HepG2 (cell line): ENCODE data around the gene ZNF846. TPM values are rescaled to one million over a fixed set of nuclear protein-coding genes. Genes with fewer than 3 reads are reported as not detected.

ENCODE experiments used
- ATAC-seq: fragments of 200-7000 bp; cut with Tn5 transposase; 3 replicates; pipeline ENCODE4 v1.9.1; 2020; ENCODE audit warnings: mild to moderate bottlenecking, moderate library complexity
- BruUV-seq: library from RNA; stranded (reverse); fragments of 400-500 nt; replicated peaks from 2 replicates; lab custom pipeline; 2021; lab: Mats Ljungman, UMichigan
- CTCF ChIA-PET: fragments of 300-600 bp; formaldehyde crosslinking; extraction: SDS; loops from one replicate; lab custom pipeline; 2021; ENCODE audit warnings: low total read pairs, inconsistent platforms, low intra/inter-chr PET ratio; lab: Yijun Ruan, JAX
- POLR2A ChIA-PET: fragments of 350-600 bp; sonication (Branson Sonifier 250); formaldehyde crosslinking; loops from one replicate; lab custom pipeline; 2020; ENCODE audit warnings: antibody characterized with exemption, inconsistent platforms; lab: Yijun Ruan, JAX
- DNase-seq: peaks from one replicate; pipeline ENCODE4 v3.0.0-alpha.2; 2015; ENCODE audit warnings: low spot score
- FAIRE-seq: peaks from 3 replicates; lab custom pipeline; 2011; peaks lifted over from hg19 to GRCh38; lab: Jason Lieb, UNC
- H2AFZ ChIP-seq: one replicate; pipeline ENCODE4 v1.6.1; 2011; ENCODE audit warnings: low read length, inconsistent platforms
- H3K27ac ChIP-seq: fragments of 300-600 bp; 3 replicates; pipeline ENCODE4 v1.8.0; 2011; ENCODE audit warnings: mixed run types, mild to moderate bottlenecking, mixed read lengths, low read length, inconsistent platforms; ENCODE audit not compliant: insufficient read depth; ENCODE audit errors: extremely low read length
- H3K27me3 ChIP-seq, 2 experiments: fragments of 200-600 bp in 1 of 2; 2 replicates in 1 of 2; 3 replicates in 1 of 2; pipeline versions ENCODE4 v1.6.0 to v1.8.0; 2011; ENCODE audit warnings: low read length in 2 of 2, mild to moderate bottlenecking in 2 of 2, moderate library complexity in 2 of 2, inconsistent platforms in 1 of 2; ENCODE audit not compliant: insufficient read depth in 2 of 2, control insufficient read depth in 1 of 2
- H3K36me3 ChIP-seq, 2 experiments: fragments of 200-600 bp in 1 of 2; replicated peaks in 1 of 2; 2 replicates in 1 of 2; 3 replicates in 1 of 2; pipeline versions ENCODE4 v1.5.1 to v1.8.0; 2011; ENCODE audit warnings: low read length in 2 of 2, inconsistent platforms in 1 of 2; ENCODE audit not compliant: insufficient read depth in 2 of 2, control insufficient read depth in 1 of 2
- H3K4me1 ChIP-seq: 2 replicates; pipeline ENCODE4 v1.5.1; 2012; ENCODE audit warnings: low read length, inconsistent platforms; ENCODE audit not compliant: insufficient read depth
- H3K4me2 ChIP-seq: 2 replicates; pipeline ENCODE4 v1.6.0; 2011; ENCODE audit warnings: low read depth, low read length, inconsistent platforms
- H3K4me3 ChIP-seq, 3 experiments: fragments of 200-600 bp in 1 of 3; sonication (generic), shearing (Covaris generic) in 1 of 3; replicated peaks in 1 of 3; 2 replicates each; pipeline ENCODE4 v1.5.1; 2011 to 2016; ENCODE audit warnings: low read length in 3 of 3, inconsistent platforms in 2 of 3, low read depth in 2 of 3, mild to moderate bottlenecking in 2 of 3, control low read depth in 1 of 3, mixed read lengths in 1 of 3; ENCODE audit not compliant: insufficient read depth in 1 of 3
- H3K79me2 ChIP-seq: one replicate; pipeline ENCODE4 v1.6.1; 2011; ENCODE audit warnings: low read length, inconsistent platforms; ENCODE audit not compliant: insufficient read depth
- H3K9ac ChIP-seq: 2 replicates; pipeline ENCODE4 v1.6.0; 2011; ENCODE audit warnings: mild to moderate bottlenecking, low read depth, low read length, inconsistent platforms; ENCODE audit not compliant: insufficient read depth
- H3K9me3 ChIP-seq: 2 replicates; pipeline ENCODE4 v1.5.1; 2012; ENCODE audit warnings: mild to moderate bottlenecking, low read length
- H4K20me1 ChIP-seq: 2 replicates; pipeline ENCODE4 v1.6.0; 2011; ENCODE audit warnings: inconsistent platforms, mild to moderate bottlenecking, low read length, moderate library complexity; ENCODE audit not compliant: insufficient read depth
- ELF4 ChIP-seq: sonication (generic); formaldehyde crosslinking; IDR thresholded peaks from 2 replicates; pipeline ENCODE4 v1.5.0; 2020; ENCODE audit warnings: missing genetic modification reagents, mild to moderate bottlenecking, moderate library complexity, borderline replicate concordance
- FUBP1 ChIP-seq: sonication (generic); formaldehyde crosslinking; IDR thresholded peaks from 2 replicates; pipeline ENCODE4 v1.5.1; 2020; ENCODE audit warnings: missing genetic modification reagents, mild to moderate bottlenecking, borderline replicate concordance
- IKZF1 ChIP-seq: fragments of 450-650 bp; IDR thresholded peaks from 2 replicates; pipeline ENCODE4 v1.7.1; 2016
- IRX3 ChIP-seq: sonication (generic); formaldehyde crosslinking; IDR thresholded peaks from 2 replicates; pipeline ENCODE4 v1.8.1; 2023; ENCODE audit warnings: mild to moderate bottlenecking, low read depth, missing genetic modification reagents, borderline replicate concordance
- KLF6 ChIP-seq: IDR thresholded peaks from 2 replicates; pipeline ENCODE4 v1.8.0; 2016; ENCODE audit warnings: missing biosample characterization, missing genetic modification reagents
- NR0B2 ChIP-seq: sonication (generic); formaldehyde crosslinking; IDR thresholded peaks from 2 replicates; pipeline ENCODE4 v1.4.0; 2020; ENCODE audit warnings: mild to moderate bottlenecking, missing genetic modification reagents
- THAP7 ChIP-seq: sonication (generic); formaldehyde crosslinking; IDR thresholded peaks from 2 replicates; pipeline ENCODE4 v1.8.1; 2023; ENCODE audit warnings: mild to moderate bottlenecking, missing genetic modification reagents
- THYN1 ChIP-seq: sonication (generic); formaldehyde crosslinking; IDR thresholded peaks from 2 replicates; pipeline ENCODE4 v1.8.1; 2023; ENCODE audit warnings: low read depth, mild to moderate bottlenecking, moderate library complexity, missing genetic modification reagents, borderline replicate concordance
- ZBTB7B ChIP-seq: sonication (generic); formaldehyde crosslinking; IDR thresholded peaks from 2 replicates; pipeline ENCODE4 v1.4.0; 2020; ENCODE audit warnings: missing genetic modification reagents
- ZEB1 ChIP-seq: IDR thresholded peaks from 2 replicates; pipeline ENCODE4 v1.6.1; 2012; ENCODE audit warnings: mild to moderate bottlenecking, low read depth, inconsistent platforms; ENCODE audit not compliant: insufficient replicate concordance
- ZHX1 ChIP-seq: sonication (generic); formaldehyde crosslinking; IDR thresholded peaks from 2 replicates; pipeline ENCODE4 v1.8.1; 2022; ENCODE audit warnings: low read depth, mild to moderate bottlenecking, missing genetic modification reagents
- ZNF205 ChIP-seq: IDR thresholded peaks from 2 replicates; pipeline ENCODE4 v1.6.1; 2018; ENCODE audit warnings: missing biosample characterization, missing genetic modification reagents
- ZNF530 ChIP-seq: sonication (generic); formaldehyde crosslinking; IDR thresholded peaks from 2 replicates; pipeline ENCODE4 v1.5.0; 2020; ENCODE audit warnings: low read depth, mild to moderate bottlenecking, missing genetic modification reagents
- ZNF629 ChIP-seq: sonication (generic); formaldehyde crosslinking; conservative IDR thresholded peaks from 2 replicates; pipeline ENCODE4 v1.5.0; 2020; ENCODE audit warnings: missing genetic modification reagents
- ZNF781 ChIP-seq: sonication (generic); formaldehyde crosslinking; IDR thresholded peaks from 2 replicates; pipeline ENCODE4 v1.5.1; 2020; ENCODE audit warnings: borderline replicate concordance, mild to moderate bottlenecking, missing genetic modification reagents; ENCODE audit errors: not compliant biosample characterization
- WGBS: methylation state at CpG from one replicate; pipeline ENCODE4 v1.1.6; 2017; ENCODE audit warnings: low lambda C conversion rate; 5-methylcytosine and 5-hydroxymethylcytosine counted together
- in situ Hi-C: cut with HindIII; loops from 2 replicates; pipeline ENCODE4 v1.10.0; 2017; ENCODE audit warnings: low pct_unique_long_range_greater_than_20kb; ENCODE audit not compliant: extremely low pct_ligation_motif_present
- intact Hi-C: fragments of 100-400 bp; cut with micrococcal nuclease; formaldehyde crosslinking; loops from one replicate; pipeline ENCODE4 v1.10.0; 2022; ENCODE audit not compliant: unreplicated experiment
- polyA plus RNA-seq, 8 experiments: library from polyadenylated mRNA; depleted of rRNA in 3 of 8; stranded (reverse) in 7 of 8; unstranded in 1 of 8; fragments of >200 nt; fragmentation: Illumina TruSeq in 4 of 8; extraction: Trizol in 4 of 8; gene quantifications; 2 replicates each; pipeline versions ENCODE4 v1.2.1 to v1.2.3, GENCODE V29; 2011 to 2016; ENCODE audit warnings: low read depth in 4 of 8, missing spikeins in 1 of 8, mixed read lengths in 1 of 8; ENCODE audit not compliant: insufficient read depth in 1 of 8
- total RNA-seq, 5 experiments: library from RNA; depleted of rRNA; stranded (reverse); fragments of >200 nt; fragmentation: Illumina TruSeq; extraction: Trizol; gene quantifications; 2 replicates each; pipeline ENCODE4 v1.2.3, GENCODE V29; 2016; ENCODE audit warnings: low read depth in 1 of 5

ZNF846 gene
- total and polyA plus RNA-seq, 2 of the 13 experiments (the other 11 are each of a cell fraction or from before 2014, with no cell fraction given): 4.8 to 5.4 TPM

- 40% methylated on average over 6 of the region's 6 CpGs for WGBS
- H3K4me3 ChIP-seq: no peak overlapping the region
- intact Hi-C loops (no loop called here), in situ Hi-C loops (no loop called here)
- H3K36me3 ChIP-seq: no peaks in the 10 kb centered on the region
- CTCF ChIA-PET: no interaction called here
- H3K4me1 ChIP-seq: 0 out of 2 replicates have a peak, but pooled peaks cover 7% of the 10 kb centered on the region
- no peak overlapping the region for H3K4me2 ChIP-seq
- no peaks in the 10 kb centered on the region for H4K20me1 ChIP-seq
- no peak for DNase-seq
- no peak for FAIRE-seq
- no peak overlapping the region for H3K27ac ChIP-seq
- ATAC-seq: no peak
- H3K27me3 ChIP-seq: peaks cover 0 to 10% of the 10 kb centered on the region in 2 experiments; a peak in 2 of 5 replicates
- no TSS peak for BruUV-seq
- POLR2A ChIA-PET: no interaction called here
- H3K9me3 ChIP-seq: peaks cover under 1% of the 10 kb centered on the region; the same call in 1 of the 2 replicates
- H2AFZ ChIP-seq: no peak overlapping the region
- H3K9ac ChIP-seq: no peak overlapping the region
- H3K79me2 ChIP-seq: no peaks in the 10 kb centered on the region
- TF ChIP-seq ZNF530 (CRISPR knock-in tag) (no peak), THAP7 (CRISPR knock-in tag) (no peak), ZNF781 (CRISPR knock-in tag) (no peak), NR0B2 (CRISPR knock-in tag) (no peak), ELF4 (CRISPR knock-in tag) (no peak), KLF6 (CRISPR knock-in tag) (no peak), ZNF629 (no peak), FUBP1 (no peak), ZBTB7B (no peak), ZHX1 (no peak), IKZF1 (no peak), ZEB1 (no peak), ZNF205 (CRISPR knock-in tag) (no peak), IRX3 (CRISPR knock-in tag) (no peak), THYN1 (CRISPR knock-in tag) (no peak)
These were observed 62.7 kb downstream of the ZNF846 start for GRCh38 chr19:9705836-9706235.
